HG02840 (cell line): ENCODE measurements around the gene RBPJL.

Source experiments
- ATAC-seq: cut with Tn5 transposase; IDR thresholded peaks from one replicate; pipeline ENCODE4 v1.9.1; 2021; ENCODE audit warnings: mild to moderate bottlenecking, moderate library complexity, moderate number of reproducible peaks; ENCODE audit not compliant: unreplicated experiment, low FRiP score

The RBPJL gene

DNA sequence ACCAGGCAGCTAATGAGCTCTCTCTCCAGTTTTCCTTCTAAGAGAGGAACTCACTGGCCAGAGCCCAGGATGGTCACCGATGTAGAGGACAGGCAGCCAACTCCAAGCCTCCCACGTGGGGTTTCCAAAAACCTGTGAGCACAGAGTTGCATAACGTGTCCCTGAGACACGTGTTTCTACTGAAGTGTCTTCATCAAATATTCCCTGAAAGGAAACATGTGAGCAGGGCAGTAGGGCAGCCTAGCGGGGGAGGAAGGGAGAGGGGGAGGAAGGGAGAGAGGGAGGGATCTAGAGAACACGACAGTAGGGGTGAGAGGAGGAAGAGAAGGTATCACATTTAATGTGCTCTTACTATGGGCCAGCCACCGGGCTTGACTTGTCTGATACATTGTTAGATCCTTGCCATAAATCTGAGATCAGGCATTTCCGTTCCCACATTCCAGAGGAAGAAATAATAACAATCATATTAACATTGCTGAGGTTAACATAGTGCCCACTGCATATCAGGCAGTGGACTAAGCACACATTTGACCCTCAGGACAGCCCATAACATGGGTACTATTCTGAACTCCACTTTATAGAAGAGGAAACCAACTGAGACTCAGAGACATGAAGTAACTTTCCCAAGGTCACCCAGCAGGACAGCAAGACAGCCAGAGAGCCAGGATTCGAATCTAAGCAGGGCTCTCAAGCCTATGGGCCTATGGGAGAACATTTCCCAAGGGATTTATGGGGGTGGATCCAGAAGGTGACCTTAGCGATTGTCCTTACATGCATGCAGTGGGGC lies 51.8 kb downstream of the RBPJL start:
- no peak for ATAC-seq

GRCh38 chr20:45359069-45359405 lies 52.4 kb downstream of the RBPJL start:
- no peak for ATAC-seq

GRCh38 chr20:45359406-45360148 lies 52.9 kb downstream of the RBPJL start:
- ATAC-seq = no peak

GRCh38 chr20:45361793-45362192 lies 55.2 kb downstream of the RBPJL start:
- no peak for ATAC-seq

DNA sequence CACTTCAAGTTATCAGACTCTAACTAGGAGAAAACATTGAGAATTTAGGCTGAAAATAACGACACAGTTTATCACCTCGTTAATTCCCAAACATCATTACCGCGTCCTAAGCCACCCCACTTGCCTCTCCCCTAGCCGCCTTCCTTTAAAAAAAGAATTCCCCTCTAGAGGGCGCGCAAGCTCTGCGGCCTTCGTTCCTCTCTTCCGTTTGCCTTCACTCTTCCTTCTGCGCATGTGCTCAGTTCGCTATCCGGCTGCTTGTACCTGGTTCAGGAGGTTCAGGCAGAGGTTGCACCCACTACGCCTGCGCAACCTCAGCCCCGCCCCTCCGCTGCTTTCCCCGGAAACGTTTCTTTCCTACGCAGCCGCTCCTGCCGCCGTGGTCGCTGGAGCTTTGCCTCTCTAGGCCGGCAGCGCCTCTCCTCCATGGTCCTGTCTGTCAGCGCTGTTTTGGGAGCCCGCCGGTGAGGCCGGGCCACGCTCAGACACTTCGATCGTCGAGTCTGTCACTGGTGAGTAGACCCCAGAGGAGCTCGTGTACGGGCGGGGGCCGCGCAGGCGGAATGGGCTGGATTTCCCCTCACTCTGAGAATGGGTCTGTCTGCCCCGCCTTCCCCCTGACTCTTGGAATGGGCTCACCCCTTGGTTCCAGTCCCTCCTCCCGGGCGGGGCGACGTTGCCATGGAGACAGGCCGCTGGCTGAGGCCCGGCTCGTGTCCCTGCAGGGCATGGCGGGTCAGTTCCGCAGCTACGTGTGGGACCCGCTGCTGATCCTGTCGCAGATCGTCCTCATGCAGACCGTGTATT lies 56.4 kb downstream of the RBPJL start, which contains the start of gene SYS1:
SYS1 (plus strand) TSS at position 353 of the 807 bp plus-strand sequence; CDS start at position 729, 376 bp downstream.
- ATAC-seq = peak; percentile 83

DNA sequence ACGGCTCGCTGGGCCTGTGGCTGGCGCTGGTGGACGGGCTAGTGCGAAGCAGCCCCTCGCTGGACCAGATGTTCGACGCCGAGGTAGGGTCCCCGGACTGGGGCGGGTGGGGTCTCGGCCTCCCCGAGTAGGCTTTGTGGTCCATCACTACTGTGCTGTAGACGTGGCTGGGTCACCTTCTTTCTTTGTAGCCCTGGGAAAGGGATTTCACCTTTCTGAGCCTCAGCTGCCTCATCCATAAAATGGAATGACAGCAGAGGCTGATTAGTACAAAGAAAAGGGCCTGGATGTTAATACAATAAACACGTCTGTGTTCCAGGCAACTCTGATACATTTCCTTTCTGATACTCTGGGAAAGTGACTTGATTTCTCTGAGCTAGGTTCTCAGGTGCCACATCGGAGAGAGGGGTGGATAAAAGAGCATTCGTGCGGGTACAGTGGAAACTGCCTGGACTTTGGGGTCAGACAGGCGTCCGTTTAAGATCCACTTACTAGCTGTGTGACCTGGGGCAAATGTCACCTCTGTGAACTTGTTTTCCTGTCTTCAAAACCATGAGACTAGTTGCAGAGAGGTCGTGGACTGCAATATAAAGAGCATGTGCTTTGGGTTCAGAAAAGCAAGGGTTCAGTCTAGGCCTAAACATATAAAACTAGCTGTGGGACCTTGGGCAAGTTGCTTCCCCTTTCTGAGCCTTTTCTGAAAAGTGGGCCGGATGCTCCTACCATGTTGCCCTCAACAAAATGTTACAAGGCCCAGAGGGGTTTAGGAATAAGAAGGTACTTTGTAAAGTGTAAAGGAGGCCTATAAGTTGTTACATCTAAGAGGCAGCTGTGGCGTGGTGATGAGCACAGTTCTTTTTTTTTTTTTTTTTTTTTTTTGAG lies 57.2 kb downstream of the RBPJL start:
- no peak for ATAC-seq

DNA sequence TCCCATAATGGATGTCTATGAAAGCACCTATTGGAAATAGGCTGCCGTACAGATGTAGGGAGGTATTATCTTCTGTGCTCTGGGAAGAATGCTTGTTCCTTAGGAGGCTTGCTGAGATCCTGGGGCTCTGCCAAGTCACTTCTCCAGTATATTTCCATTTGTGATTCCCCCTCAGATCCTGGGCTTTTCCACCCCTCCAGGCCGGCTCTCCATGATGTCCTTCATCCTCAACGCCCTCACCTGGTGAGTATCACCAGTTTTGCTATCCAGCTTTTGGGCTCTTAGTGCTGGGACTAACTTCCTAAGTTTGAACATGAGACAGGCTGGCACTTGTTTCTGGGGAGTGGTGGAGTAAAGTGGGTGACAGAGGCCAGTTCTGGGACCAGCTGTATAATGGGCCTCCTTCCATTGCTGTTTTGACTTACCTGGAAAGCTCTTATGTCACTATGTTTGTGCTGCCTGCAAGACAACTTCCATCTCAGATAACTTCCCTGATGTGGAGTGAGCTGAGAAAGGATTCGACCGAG lies 58.9 kb downstream of the RBPJL start:
- no peak for ATAC-seq

DNA sequence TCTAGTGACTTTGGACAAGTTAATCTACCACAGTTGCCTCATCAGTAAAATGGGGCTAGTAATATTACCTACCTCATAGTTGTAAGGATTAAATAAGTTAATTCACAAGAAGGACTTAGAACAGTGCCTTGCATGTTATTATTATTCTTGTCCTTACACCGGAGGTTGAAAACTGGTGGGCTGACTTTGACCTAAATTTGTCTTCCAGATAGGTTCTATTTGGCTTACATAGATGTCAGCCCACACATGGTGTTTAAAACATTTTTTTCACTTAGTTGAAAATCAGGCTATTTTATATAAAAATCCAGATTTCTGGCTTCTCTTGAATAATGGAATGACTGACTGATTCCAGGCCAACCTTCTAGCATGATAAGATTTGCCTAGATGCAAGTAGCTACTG lies 59.6 kb downstream of the RBPJL start:
- no peak for ATAC-seq

- ATAC-seq = no peak
Measured at GRCh38 chr20:45366631-45367030, 60.0 kb downstream of the RBPJL start.

DNA sequence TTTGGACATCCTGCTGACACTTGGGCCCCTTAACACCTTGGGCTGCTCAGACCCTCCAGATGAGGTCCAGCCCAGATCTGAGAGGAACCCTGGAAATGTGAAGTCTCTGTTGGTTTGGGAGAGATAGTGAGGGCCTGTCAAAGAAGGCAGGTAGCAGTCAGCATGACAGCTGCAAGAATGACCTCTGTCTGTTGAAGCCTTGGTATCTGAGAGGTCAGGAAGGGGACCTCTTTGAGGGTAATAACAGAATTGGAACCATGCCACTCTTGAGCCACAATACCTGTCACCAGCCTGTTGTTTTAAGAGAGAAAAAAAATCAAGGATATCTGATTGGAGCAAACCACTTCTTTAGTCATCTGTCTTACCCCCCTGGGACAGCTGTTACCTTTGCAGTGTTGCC lies 60.5 kb downstream of the RBPJL start:
- no peak for ATAC-seq
